Muscle of arm (tissue), 14 donors: ENCODE measurements around the gene CYP2D6. TPM values are rescaled to one million over a fixed set of nuclear protein-coding genes. Genes with fewer than 3 reads are reported as not detected.
"Not testable (repeated sequence)": the region's sequence is repeated elsewhere in the genome, so short reads cannot be mapped to it uniquely, and the experiment has no call there.

ENCODE experiments used
- DNase-seq: peaks from one replicate; pipeline ENCODE4 v3.0.0-alpha.2; 2013
- long read RNA-seq, 11 donors: transcript quantifications; one replicate each; lab custom pipeline, GENCODE V29; 2026
- polyA plus RNA-seq, 12 donors: library from polyadenylated mRNA; unstranded; fragments of 120-200 nt; gene quantifications; one replicate each; pipeline ENCODE4 v1.2.1, GENCODE V29; 2013; ENCODE audit not compliant: insufficient read length in 12 of 12

Gene CYP2D6
- polyA plus RNA-seq = 1 to 10 TPM in 10 of 12 donors, under 1 TPM in 1, not detected in 1; 0.36 to 6.4 (median 1.7) TPM
- long read RNA-seq, donor 1 = 0 reads
- long read RNA-seq, donor 2 = 0 reads
- long read RNA-seq, donor 3 = 0 reads
- long read RNA-seq, donor 4 = 0 reads
- long read RNA-seq, donor 5 = 0 reads
- long read RNA-seq, donor 6 = 0 reads
- long read RNA-seq, donor 7 = 0 reads
- long read RNA-seq, donor 8 = 0 reads
- long read RNA-seq, donor 9 = 0 reads
- long read RNA-seq, donor 10, partial matches to known transcripts = 0 of 1 reads
- long read RNA-seq, donor 10, other reads (novel, unspliced or antisense) = 0 of 1 reads
- long read RNA-seq, donor 11 = 0 reads

GRCh38 chr22:42130639-42131431, at the start of gene CYP2D6:
Gene CYP2D6 (minus strand): TSS chr22:42130810. CDS start chr22:42130791, 19 bp downstream.
- DNase-seq = not testable (repeated sequence)

GRCh38 chr22:42179616-42180015, 49.0 kb upstream of the CYP2D6 start:
- DNase-seq = no peak

GRCh38 chr22:42178910-42179519, 48.4 kb upstream of the CYP2D6 start:
- DNase-seq = no peak

GRCh38 chr22:42177891-42178336, 47.3 kb upstream of the CYP2D6 start:
- DNase-seq = no peak

- no peak for DNase-seq
Measured at GRCh38 chr22:42176255-42176915, 45.8 kb upstream of the CYP2D6 start.

- no peak for DNase-seq
Measured at GRCh38 chr22:42174062-42174461, 43.5 kb upstream of the CYP2D6 start.

- no peak for DNase-seq
Measured at GRCh38 chr22:42173183-42173926, 42.7 kb upstream of the CYP2D6 start.

GRCh38 chr22:42172773-42173172, 42.2 kb upstream of the CYP2D6 start:
- DNase-seq = no peak

GRCh38 chr22:42171946-42172719, 41.5 kb upstream of the CYP2D6 start:
- no peak for DNase-seq

GRCh38 chr22:42171417-42171816, 40.8 kb upstream of the CYP2D6 start:
- no peak for DNase-seq

- DNase-seq = no peak
Measured at GRCh38 chr22:42170946-42171345, 40.3 kb upstream of the CYP2D6 start.

- peak; percentile 81 for DNase-seq
Measured at GRCh38 chr22:42169055-42169469, 38.5 kb upstream of the CYP2D6 start.

- no peak for DNase-seq
Measured at GRCh38 chr22:42168476-42168875, 37.9 kb upstream of the CYP2D6 start.

- no peak for DNase-seq
Measured at GRCh38 chr22:42167066-42167465, 36.5 kb upstream of the CYP2D6 start.

- DNase-seq = no peak
Measured at GRCh38 chr22:42164901-42165300, 34.3 kb upstream of the CYP2D6 start.

- no peak for DNase-seq
Measured at GRCh38 chr22:42163515-42163914, 32.9 kb upstream of the CYP2D6 start.

- DNase-seq = no peak
Measured at GRCh38 chr22:42162728-42163489, 32.3 kb upstream of the CYP2D6 start.

GRCh38 chr22:42160830-42161696, 30.5 kb upstream of the CYP2D6 start:
- no peak for DNase-seq

- no peak for DNase-seq
Measured at GRCh38 chr22:42160251-42160650, 29.6 kb upstream of the CYP2D6 start.
